ENCODE measurements around the gene CAPN3. TPM values are rescaled to one million over a fixed set of nuclear protein-coding genes. Genes with fewer than 3 reads are reported as not detected.

The CAPN3 gene
- total RNA-seq, 1 donor from 2014 or later, result 13.7 TPM

- Mint-ChIP-seq H3K4me1 (peaks cover 3% of the 10 kb centered on the region), H3K4me3 (no peak overlapping the region), H3K36me3 (peaks cover 3% of the 10 kb centered on the region), H3K27me3 (ENCODE audit: low read depth) (no peaks in the 10 kb centered on the region), H3K9me3 (peaks cover 41% of the 10 kb centered on the region), H3K27ac (no peak overlapping the region)
- no peak for TF ChIP-seq CTCF (IDR thresholded peaks at IDR 0.05; ENCODE audit: unreplicated experiment)
- no peak for DNase-seq (ENCODE audit: low spot score in 2 of 2, unreplicated experiment in 2 of 2)
Observed at GRCh38 chr15:42374810-42375209, 15.5 kb downstream of the CAPN3 start.

- Mint-ChIP-seq H3K4me1 (peaks cover 3% of the 10 kb centered on the region), H3K36me3 (peaks cover 3% of the 10 kb centered on the region), H3K27ac (no peak overlapping the region), H3K27me3 (ENCODE audit: low read depth) (no peaks in the 10 kb centered on the region), H3K4me3 (no peak overlapping the region), H3K9me3 (peaks cover 38% of the 10 kb centered on the region)
- TF ChIP-seq CTCF (IDR thresholded peaks at IDR 0.05; ENCODE audit: unreplicated experiment), result no peak
- no peak for DNase-seq (ENCODE audit: low spot score in 2 of 2, unreplicated experiment in 2 of 2)
Observed at GRCh38 chr15:42375252-42375651, 16.0 kb downstream of the CAPN3 start.

GRCh38 chr15:42375941-42376340 lies 16.6 kb downstream of the CAPN3 start:
- H3K36me3 Mint-ChIP-seq, result peaks cover 3% of the 10 kb centered on the region
- H3K27ac Mint-ChIP-seq, result no peak overlapping the region
- TF ChIP-seq CTCF (IDR thresholded peaks at IDR 0.05; ENCODE audit: unreplicated experiment), result no peak
- no peaks in the 10 kb centered on the region for H3K27me3 Mint-ChIP-seq (ENCODE audit: low read depth)
- H3K9me3 Mint-ChIP-seq, result peaks cover 31% of the 10 kb centered on the region
- peaks cover 3% of the 10 kb centered on the region for H3K4me1 Mint-ChIP-seq
- DNase-seq (ENCODE audit: low spot score in 2 of 2, unreplicated experiment in 2 of 2), result no peak
- H3K4me3 Mint-ChIP-seq, result no peak overlapping the region

- H3K4me1 Mint-ChIP-seq, result peaks cover 3% of the 10 kb centered on the region
- no peak overlapping the region for H3K4me3 Mint-ChIP-seq
- no peak overlapping the region for H3K27ac Mint-ChIP-seq
- H3K36me3 Mint-ChIP-seq, result peaks cover 3% of the 10 kb centered on the region
- no peaks in the 10 kb centered on the region for H3K27me3 Mint-ChIP-seq (ENCODE audit: low read depth)
- peaks cover 25% of the 10 kb centered on the region for H3K9me3 Mint-ChIP-seq
- no peak for TF ChIP-seq CTCF (IDR thresholded peaks at IDR 0.05; ENCODE audit: unreplicated experiment)
- no peak for DNase-seq (ENCODE audit: low spot score in 2 of 2, unreplicated experiment in 2 of 2)
Observed at GRCh38 chr15:42378011-42378410, 18.7 kb downstream of the CAPN3 start.

GRCh38 chr15:42384597-42384996 lies 25.3 kb downstream of the CAPN3 start:
- peaks cover under 1% of the 10 kb centered on the region for H3K9me3 Mint-ChIP-seq
- H3K27ac Mint-ChIP-seq, result no peak overlapping the region
- no peak for DNase-seq (ENCODE audit: low spot score in 2 of 2, unreplicated experiment in 2 of 2)
- peaks cover 1% of the 10 kb centered on the region for H3K4me1 Mint-ChIP-seq
- no peaks in the 10 kb centered on the region for H3K36me3 Mint-ChIP-seq
- H3K4me3 Mint-ChIP-seq, result no peak overlapping the region
- TF ChIP-seq CTCF (IDR thresholded peaks at IDR 0.05; ENCODE audit: unreplicated experiment), result no peak
- no peaks in the 10 kb centered on the region for H3K27me3 Mint-ChIP-seq (ENCODE audit: low read depth)

Measured in mesothelial cell of epicardium (in vitro differentiated cells).